Ascending aorta (tissue), 2 donors: Measurements from ENCODE around the gene HOXD12. TPM values are rescaled to one million over a fixed set of nuclear protein-coding genes. Genes with fewer than 3 reads are reported as not detected.

Experiments
- DNase-seq, 2 donors: peaks; one replicate each; pipeline ENCODE4 v3.0.0-alpha.2; 2019; ENCODE audit warnings: low spot score in 2 of 2
- H3K27ac ChIP-seq, 2 donors: fragments of 200-600 bp; sonication (generic); one replicate each; pipeline ENCODE4 v1.5.1; 2016 to 2017; ENCODE audit warnings: mild to moderate bottlenecking in 1 of 2
- H3K27me3 ChIP-seq: fragments of 200-600 bp; sonication (generic); one replicate; pipeline ENCODE4 v1.5.1; 2017
- H3K36me3 ChIP-seq, 2 donors: fragments of 200-600 bp; sonication (generic); one replicate each; pipeline ENCODE4 v1.5.1; 2016
- H3K4me1 ChIP-seq, 2 donors: fragments of 200-600 bp; sonication (generic); one replicate each; pipeline ENCODE4 v1.5.1; 2016 to 2017; ENCODE audit warnings: mild to moderate bottlenecking in 1 of 2
- H3K4me3 ChIP-seq, 2 donors: fragments of 200-600 bp; sonication (generic); one replicate each; pipeline ENCODE4 v1.5.1; 2016 to 2017; ENCODE audit warnings: mild to moderate bottlenecking in 1 of 2
- H3K9me3 ChIP-seq, 2 donors: fragments of 200-600 bp; sonication (generic); one replicate each; pipeline ENCODE4 v1.5.1; 2016
- CTCF ChIP-seq, 3 experiments: fragments of 200-600 bp in 2 of 3; fragments of 450-650 bp in 1 of 3; sonication (generic) in 2 of 3; IDR thresholded peaks; one replicate each; pipeline ENCODE4 v1.5.1; 2016 to 2019; ENCODE audit warnings: antibody characterized with exemption in 3 of 3, mild to moderate bottlenecking in 1 of 3, moderate library complexity in 1 of 3
- intact Hi-C: fragments of 100-400 bp; cut with DNase I; formaldehyde crosslinking; loops from one replicate; pipeline ENCODE4 v1.15.1; 2023
- total RNA-seq: library from RNA; depleted of rRNA; stranded (reverse); fragments of >200 nt; gene quantifications from one replicate; pipeline ENCODE4 v1.1.0, GENCODE V29; 2016

HOXD12 gene
- total RNA-seq, 1 donor from 2014 or later, result not detected

- DNase-seq, result no peak
- peak overlapping the region; percentile 51 to 61 for H3K4me3 ChIP-seq
- no peaks in the 10 kb centered on the region for H3K36me3 ChIP-seq
- no peak for TF ChIP-seq CTCF (IDR thresholded peaks at IDR 0.05)
- intact Hi-C loops, result no loop called here
- no peaks in the 10 kb centered on the region for H3K9me3 ChIP-seq
- H3K4me1 ChIP-seq, result peaks cover 0 to 16% of the 10 kb centered on the region in 2 donors
- no peak overlapping the region for H3K27ac ChIP-seq
- H3K27me3 ChIP-seq, result peaks cover 18% of the 10 kb centered on the region
These were observed 31.8 kb upstream of the HOXD12 start for GRCh38 chr2:176067589-176068418.

- no peak for TF ChIP-seq CTCF (IDR thresholded peaks at IDR 0.05)
- Histone ChIP-seq H3K9me3 (no peaks in the 10 kb centered on the region), H3K4me3 (peak overlapping the region; percentile 29 to 51), H3K27me3 (peaks cover 18% of the 10 kb centered on the region), H3K36me3 (no peaks in the 10 kb centered on the region), H3K27ac (no peak overlapping the region), H3K4me1 (peaks cover 0 to 16% of the 10 kb centered on the region in 2 donors)
- DNase-seq, result no peak
- intact Hi-C loops, result no loop called here
These were observed 31.2 kb upstream of the HOXD12 start for GRCh38 chr2:176068419-176068832.

DNA sequence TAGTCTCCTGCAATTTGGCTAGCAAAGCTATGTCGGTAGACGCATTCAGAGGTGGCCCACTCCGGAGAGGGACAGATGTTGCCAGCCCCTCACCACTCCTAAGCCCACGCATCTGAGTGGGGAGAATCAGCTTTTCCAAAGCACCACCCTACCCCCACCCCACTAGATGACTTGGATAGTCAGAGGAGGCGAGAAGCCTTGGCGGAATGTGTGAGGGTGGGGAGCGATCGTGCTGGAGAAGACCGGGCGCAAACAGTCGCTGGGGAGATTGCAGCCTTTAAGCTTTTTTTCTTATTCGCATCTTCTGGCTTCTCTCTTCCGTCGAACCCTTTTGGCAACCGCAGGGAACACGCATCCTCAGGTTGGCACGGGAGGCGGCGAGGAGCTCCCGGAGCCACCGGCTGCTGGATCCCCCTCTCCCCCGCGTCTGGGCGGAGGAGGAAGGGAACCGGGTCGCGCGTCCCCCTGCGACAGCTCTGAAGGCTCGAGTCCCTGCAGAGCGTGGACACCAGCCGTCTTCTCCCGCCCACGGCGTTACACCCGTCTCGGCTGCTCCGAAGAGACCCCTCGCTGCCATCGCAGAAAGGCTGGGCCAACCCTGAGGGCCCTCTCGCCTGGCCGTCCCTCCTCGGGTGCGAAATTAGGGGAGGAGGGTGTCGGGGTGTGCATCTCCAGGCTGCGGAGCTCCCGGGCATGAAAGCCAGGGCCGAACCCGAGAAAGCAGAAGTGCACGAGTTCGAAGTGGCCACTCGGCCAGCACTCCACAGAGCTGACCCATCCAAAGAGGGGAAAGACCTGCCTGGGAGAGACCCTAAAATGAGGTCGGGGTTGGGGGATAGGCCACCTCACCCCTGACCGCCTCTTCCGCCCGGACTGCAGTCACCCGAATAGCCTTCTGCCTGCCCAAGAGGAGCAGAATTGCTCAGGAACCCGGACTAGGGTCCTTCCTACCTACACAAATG lies 28.0 kb upstream of the HOXD12 start:
- Histone ChIP-seq H3K4me1 (peaks cover 0 to 16% of the 10 kb centered on the region in 2 donors), H3K27ac (no peak overlapping the region), H3K4me3 (no peak overlapping the region), H3K9me3 (no peaks in the 10 kb centered on the region), H3K27me3 (peaks cover 37% of the 10 kb centered on the region), H3K36me3 (no peaks in the 10 kb centered on the region)
- TF ChIP-seq CTCF (IDR thresholded peaks at IDR 0.05), result no peak
- DNase-seq, result no peak
- intact Hi-C loops, result no loop called here

DNA sequence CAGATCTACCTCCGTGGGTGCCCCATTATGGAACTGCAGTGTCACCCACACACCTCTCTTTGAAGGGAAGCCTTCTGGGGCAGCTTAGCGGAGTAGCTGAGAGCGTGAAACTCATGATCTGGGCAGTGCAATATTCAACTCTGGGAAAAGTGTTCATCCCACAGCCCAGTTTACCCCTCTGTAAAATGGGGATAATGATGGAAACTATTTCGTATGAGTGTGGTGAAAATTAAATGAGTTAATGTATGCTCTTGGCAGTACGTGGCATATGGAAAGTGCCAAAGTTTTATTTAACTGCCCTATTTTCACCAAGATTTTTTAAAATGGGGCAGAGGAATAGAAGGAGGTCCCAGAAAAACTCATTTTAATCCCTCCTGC lies 27.3 kb upstream of the HOXD12 start:
- intact Hi-C loops, result no loop called here
- H3K27me3 ChIP-seq, result peaks cover 41% of the 10 kb centered on the region
- no peak overlapping the region for H3K27ac ChIP-seq
- no peak for TF ChIP-seq CTCF (IDR thresholded peaks at IDR 0.05)
- H3K4me3 ChIP-seq, result no peak overlapping the region
- peaks cover 0 to 12% of the 10 kb centered on the region in 2 donors for H3K4me1 ChIP-seq
- H3K36me3 ChIP-seq, result no peaks in the 10 kb centered on the region
- no peak for DNase-seq
- no peaks in the 10 kb centered on the region for H3K9me3 ChIP-seq

DNA sequence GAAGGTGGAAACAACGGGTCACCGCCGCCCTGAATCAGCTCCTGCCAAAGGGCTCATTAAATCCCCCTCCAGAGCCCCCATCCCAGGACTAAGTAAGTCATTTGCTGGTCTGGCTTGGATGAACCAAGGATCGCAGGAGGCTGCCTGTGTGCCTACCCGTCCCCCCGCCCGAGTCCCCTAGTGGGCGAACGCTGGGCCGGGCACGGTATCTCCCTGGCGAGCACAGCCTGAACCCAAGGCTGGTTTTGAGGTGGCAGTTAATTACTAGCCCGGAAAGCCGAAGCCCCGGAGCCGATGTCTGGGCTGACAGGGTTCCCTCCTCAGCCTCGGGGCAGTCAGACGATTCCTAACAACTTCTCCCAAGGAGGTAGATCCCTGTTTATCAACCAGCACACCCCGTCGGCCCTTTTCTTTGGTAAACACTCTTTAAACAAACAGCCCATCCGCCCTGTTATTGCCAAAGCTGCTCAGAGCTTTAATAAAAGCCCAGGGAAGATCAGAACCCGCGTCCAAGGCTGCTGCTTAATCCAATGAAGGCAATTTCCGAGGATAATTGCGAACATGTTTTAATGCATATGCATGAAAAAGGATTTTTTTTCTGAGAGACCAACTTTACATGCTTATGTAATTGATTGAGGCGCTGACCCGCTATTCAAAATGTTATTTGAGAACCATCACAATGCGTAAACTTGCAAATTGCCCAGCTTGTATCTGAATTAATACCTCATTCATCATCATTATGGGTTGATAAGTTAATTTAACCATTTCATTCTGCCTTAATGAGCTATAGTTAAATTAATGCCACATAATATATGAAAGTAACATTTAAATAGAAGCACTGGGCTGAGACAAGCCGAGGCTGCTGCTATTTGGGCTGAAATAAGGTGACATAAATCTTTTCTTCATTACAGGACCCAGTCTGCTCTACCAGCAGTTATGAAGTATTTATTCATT lies 26.4 kb upstream of the HOXD12 start:
- intact Hi-C loops, result no loop called here
- Histone ChIP-seq H3K4me3 (no peak overlapping the region), H3K9me3 (no peaks in the 10 kb centered on the region), H3K36me3 (no peaks in the 10 kb centered on the region), H3K27ac (no peak overlapping the region), H3K4me1 (peaks cover 0 to 4% of the 10 kb centered on the region in 2 donors), H3K27me3 (peaks cover 47% of the 10 kb centered on the region)
- no peak for DNase-seq
- TF ChIP-seq CTCF (IDR thresholded peaks at IDR 0.05), result no peak
